ENCODE results near the gene TTLL12. TPM values are rescaled to one million over a fixed set of nuclear protein-coding genes. Genes with fewer than 3 reads are reported as not detected.

TTLL12 gene
- total and polyA plus RNA-seq, 2 experiments from 2014 or later: 46.7 to 147 TPM

- H3K27ac Mint-ChIP-seq: no peak overlapping the region
- no peak overlapping the region for H3K4me3 Mint-ChIP-seq
These were observed 46.6 kb upstream of the TTLL12 start for GRCh38 chr22:43233529-43233928.

GRCh38 chr22:43232445-43232844 is 45.5 kb upstream of the TTLL12 start:
- no peaks in the 10 kb centered on the region for H3K4me1 ChIP-seq (ENCODE audit: insufficient read depth)
- no peak overlapping the region for H3K4me2 ChIP-seq
- no peak overlapping the region for H3K27ac ChIP-seq (ENCODE audit: low read depth)
- ATAC-seq (no peak), DNase-seq (ENCODE audit: low spot score) (no peak)
- H2AFZ ChIP-seq: no peak overlapping the region
- no peaks in the 10 kb centered on the region for H3K36me3 ChIP-seq (ENCODE audit: insufficient read depth)
- no peaks in the 10 kb centered on the region for H4K20me1 ChIP-seq (replicated peaks; ENCODE audit: insufficient read depth)
- H3K79me2 ChIP-seq (replicated peaks; ENCODE audit: insufficient read depth): no peaks in the 10 kb centered on the region
- H3K4me3 Mint-ChIP-seq: no peak overlapping the region
- no peaks in the 10 kb centered on the region for H3K27me3 ChIP-seq (ENCODE audit: insufficient read depth)
- H3K9me3 Mint-ChIP-seq: no peaks in the 10 kb centered on the region
- H3F3A ChIP-seq (replicated peaks; ENCODE audit: low read depth): no peaks in the 10 kb centered on the region
- H3K27ac Mint-ChIP-seq: no peak overlapping the region
- no peaks in the 10 kb centered on the region for H3K36me3 Mint-ChIP-seq (ENCODE audit: low read depth)
- peaks cover 19% of the 10 kb centered on the region for H3K4me1 Mint-ChIP-seq
- no peak overlapping the region for H3K4me3 ChIP-seq
- no peaks in the 10 kb centered on the region for H3K9me2 ChIP-seq (ENCODE audit: insufficient read depth)
- peaks cover 13% of the 10 kb centered on the region for H3K27me3 Mint-ChIP-seq (ENCODE audit: insufficient read depth, low read depth, poor library complexity)
- TF ChIP-seq ZNF331 (CRISPR knock-in tag; IDR thresholded peaks at IDR 0.05; ENCODE audit: low read depth) (no peak), JUNB (IDR thresholded peaks at IDR 0.05; ENCODE audit: unreplicated experiment) (no peak), NANOG (IDR thresholded peaks at IDR 0.05; ENCODE audit: borderline replicate concordance) (no peak), CREB1 (CRISPR knock-in tag; IDR thresholded peaks at IDR 0.05; ENCODE audit: low read depth) (no peak), REST (IDR thresholded peaks at IDR 0.05; ENCODE audit: unreplicated experiment) (no peak), POLR2AphosphoS5 (IDR thresholded peaks at IDR 0.05; ENCODE audit: low read depth) (no peak), CTCF (conservative IDR thresholded peaks at IDR 0.05; ENCODE audit: low read depth in 2 of 2) (no peak)

More at GRCh38 chr22:43233529-43233928, 46.6 kb upstream of the TTLL12 start:
- no peaks in the 10 kb centered on the region for H3K36me3 ChIP-seq (ENCODE audit: insufficient read depth)
- no peak overlapping the region for H2AFZ ChIP-seq
- no peaks in the 10 kb centered on the region for H3K9me2 ChIP-seq (ENCODE audit: insufficient read depth)
- H3K4me1 Mint-ChIP-seq: peaks cover 11% of the 10 kb centered on the region; the same call in 2 of the 3 replicates
- H3K79me2 ChIP-seq (replicated peaks; ENCODE audit: insufficient read depth): no peaks in the 10 kb centered on the region
- H3K27me3 Mint-ChIP-seq (ENCODE audit: insufficient read depth, low read depth, poor library complexity): peaks cover 13% of the 10 kb centered on the region
- no peak overlapping the region for H3K4me3 ChIP-seq
- H4K20me1 ChIP-seq (replicated peaks; ENCODE audit: insufficient read depth): no peaks in the 10 kb centered on the region
- H3K9me3 Mint-ChIP-seq: no peaks in the 10 kb centered on the region
- no peak for TF ChIP-seq CTCF (conservative IDR thresholded peaks at IDR 0.05; ENCODE audit: low read depth in 2 of 2)
- TF ChIP-seq NANOG (IDR thresholded peaks at IDR 0.05; ENCODE audit: borderline replicate concordance): no peak
- no peak for TF ChIP-seq EZH2 (IDR thresholded peaks at IDR 0.05; ENCODE audit: low read depth, unreplicated experiment)
- TF ChIP-seq ZNF114 (CRISPR knock-in tag; IDR thresholded peaks at IDR 0.05): no peak
- no peak for TF ChIP-seq JUNB (IDR thresholded peaks at IDR 0.05; ENCODE audit: unreplicated experiment)
- no peak for TF ChIP-seq ETS1 (IDR thresholded peaks at IDR 0.05)
- TF ChIP-seq POLR2AphosphoS5 (IDR thresholded peaks at IDR 0.05; ENCODE audit: low read depth): no peak
- no peak for TF ChIP-seq STAT1 (IDR thresholded peaks at IDR 0.05; ENCODE audit: unreplicated experiment)
- TF ChIP-seq EZH2phosphoT487 (IDR thresholded peaks at IDR 0.05; ENCODE audit: unreplicated experiment): no peak
- TF ChIP-seq ZNF331 (CRISPR knock-in tag; IDR thresholded peaks at IDR 0.05; ENCODE audit: low read depth): no peak
- TF ChIP-seq CREB1 (CRISPR knock-in tag; IDR thresholded peaks at IDR 0.05; ENCODE audit: low read depth): no peak
- no peaks in the 10 kb centered on the region for H3K4me1 ChIP-seq (ENCODE audit: insufficient read depth)
- H3K27ac ChIP-seq (ENCODE audit: low read depth): no peak overlapping the region
- DNase-seq (ENCODE audit: low spot score) (no peak), ATAC-seq (no peak)
- H3K27me3 ChIP-seq (ENCODE audit: insufficient read depth): no peaks in the 10 kb centered on the region
- no peaks in the 10 kb centered on the region for H3F3A ChIP-seq (replicated peaks; ENCODE audit: low read depth)
- H3K4me2 ChIP-seq: no peak overlapping the region
- no peaks in the 10 kb centered on the region for H3K36me3 Mint-ChIP-seq (ENCODE audit: low read depth)

Measured in GM23338 (cell line).